Transverse colon (tissue), 4 donors: ENCODE data around the gene COL4A5. TPM values are rescaled to one million over a fixed set of nuclear protein-coding genes. Genes with fewer than 3 reads are reported as not detected.
A peak's percentile ranks its signal among the peaks of the same experiment; 100 is the strongest.

Experiments used
- DNase-seq: peaks from one replicate; pipeline ENCODE4 v3.0.0-alpha.2; 2019
- H3K27ac ChIP-seq, 4 donors: fragments of 200-600 bp; sonication (generic); 2 replicates each; pipeline ENCODE4 v1.5.1; 2016 to 2018; ENCODE audit warnings: inconsistent platforms in 4 of 4
- H3K27me3 ChIP-seq: fragments of 200-600 bp; sonication (generic); 2 replicates; pipeline ENCODE4 v1.5.1; 2017; ENCODE audit warnings: inconsistent platforms
- H3K36me3 ChIP-seq, 4 donors: fragments of 200-600 bp; sonication (generic); 2 replicates each; pipeline ENCODE4 v1.5.1; 2017 to 2019; ENCODE audit warnings: inconsistent platforms in 4 of 4
- H3K4me1 ChIP-seq, 4 donors: fragments of 200-600 bp; sonication (generic); 2 replicates each; pipeline ENCODE4 v1.5.1; 2017 to 2020; ENCODE audit warnings: inconsistent platforms in 4 of 4
- H3K4me3 ChIP-seq, 4 donors: fragments of 200-600 bp; sonication (generic); 1 replicate in 1 of 4; 2 replicates in 3 of 4; pipeline versions ENCODE4 v1.5.1 to v1.6.1; 2017 to 2019; ENCODE audit warnings: inconsistent platforms in 4 of 4
- H3K9me3 ChIP-seq, 2 donors: fragments of 200-600 bp; sonication (generic); 2 replicates each; pipeline ENCODE4 v1.5.1; 2017 to 2019; ENCODE audit warnings: inconsistent platforms in 2 of 2
- CTCF ChIP-seq, 5 experiments: fragments of 200-600 bp in 3 of 5; fragments of 450-650 bp in 2 of 5; sonication (generic) in 3 of 5; IDR thresholded peaks; 1 replicate in 2 of 5; 2 replicates in 3 of 5; pipeline ENCODE4 v1.5.1; 2016 to 2017; ENCODE audit warnings: antibody characterized with exemption in 5 of 5, inconsistent platforms in 3 of 5, mild to moderate bottlenecking in 2 of 5, moderate library complexity in 1 of 5
- EP300 ChIP-seq: sonication (generic); formaldehyde crosslinking; IDR thresholded peaks from one replicate; pipeline ENCODE4 v1.6.1; 2017; ENCODE audit warnings: antibody characterized with exemption, low read depth
- POLR2A ChIP-seq: fragments of 450-650 bp; IDR thresholded peaks from one replicate; pipeline ENCODE4 v1.6.1; 2016; ENCODE audit warnings: antibody characterized with exemption, mild to moderate bottlenecking, moderate library complexity
- POLR2AphosphoS5 ChIP-seq, 3 donors: sonication (generic); formaldehyde crosslinking; IDR thresholded peaks; one replicate each; pipeline ENCODE4 v1.6.1; 2016; ENCODE audit warnings: antibody characterized with exemption in 3 of 3
- WGBS, 2 donors: methylation state at CpG; one replicate each; pipeline ENCODE4 v1.1.5; 2018; ENCODE audit warnings: low coverage in 1 of 2; 5-methylcytosine and 5-hydroxymethylcytosine counted together
- in situ Hi-C, 4 donors: fragments of 200-750 bp; cut with MboI; loops; one replicate each; pipeline versions ENCODE4 v1.15.0 to v1.15.1; 2017; ENCODE audit warnings: low sequenced_read_pairs in 3 of 4, low pct_ligation_motif_present in 1 of 4, low pct_unique_long_range_greater_than_20kb in 1 of 4
- intact Hi-C: fragments of 100-400 bp; cut with DNase I; formaldehyde crosslinking; loops from one replicate; pipeline ENCODE4 v1.15.1; 2023; ENCODE audit warnings: low total_unique reads
- total RNA-seq, 4 donors: library from RNA; depleted of rRNA; stranded (reverse); fragments of >200 nt; gene quantifications; one replicate each; pipeline ENCODE4 v1.1.0, GENCODE V29; 2016

The COL4A5 gene
- total RNA-seq, 4 donors from 2014 or later: 0.75 to 8.1 (median 2.8) TPM

- WGBS, 2 donors: 31 to 43% methylated on average over 1 of the region's 1 CpG
- H3K9me3 ChIP-seq: no peaks in the 10 kb centered on the region
- no peak overlapping the region for H3K27ac ChIP-seq
- in situ Hi-C loops (no loop called here), intact Hi-C loops (no loop called here)
- DNase-seq: no peak
- H3K27me3 ChIP-seq: no peaks in the 10 kb centered on the region
- no peak overlapping the region for H3K4me3 ChIP-seq
- no peaks in the 10 kb centered on the region for H3K36me3 ChIP-seq
- no peaks in the 10 kb centered on the region for H3K4me1 ChIP-seq
- no peak for TF ChIP-seq CTCF (IDR thresholded peaks at IDR 0.05)
- no peak for TF ChIP-seq EP300
- no peak for TF ChIP-seq POLR2A
- TF ChIP-seq POLR2AphosphoS5 (IDR thresholded peaks at IDR 0.05): no peak
Observed at GRCh38 chrX:108426262-108426661, 13.4 kb upstream of the COL4A5 start.

- Histone ChIP-seq H3K27me3 (peaks cover 12% of the 10 kb centered on the region), H3K36me3 (no peaks in the 10 kb centered on the region), H3K27ac (no peak overlapping the region), H3K9me3 (no peaks in the 10 kb centered on the region), H3K4me1 (no peaks in the 10 kb centered on the region), H3K4me3 (no peak overlapping the region)
- DNase-seq: no peak
- TF ChIP-seq POLR2AphosphoS5 (IDR thresholded peaks at IDR 0.05) (no peak), EP300 (no peak), POLR2A (no peak), CTCF (IDR thresholded peaks at IDR 0.05) (no peak)
- intact Hi-C loops (no loop called here), in situ Hi-C loops (no loop called here)
- WGBS, 2 donors: 81 to 93% methylated on average over 3 to 5 of the region's 5 CpGs
Observed at GRCh38 chrX:108435261-108435660, 4.4 kb upstream of the COL4A5 start.

GRCh38 chrX:108437349-108438109, 2.1 kb upstream of the COL4A5 start:
- in situ Hi-C loops (no loop called here), intact Hi-C loops (no loop called here)
- DNase-seq: no peak
- H3K27ac ChIP-seq: no peak overlapping the region
- no peaks in the 10 kb centered on the region for H3K36me3 ChIP-seq
- 39% methylated on average over 20 of the region's 20 CpGs; no CpG with 5 or more reads in 1 of the 2 donors for WGBS, 2 donors
- peaks cover 12% of the 10 kb centered on the region for H3K27me3 ChIP-seq
- H3K9me3 ChIP-seq: no peaks in the 10 kb centered on the region
- TF ChIP-seq EP300 (no peak), POLR2A (no peak), POLR2AphosphoS5 (IDR thresholded peaks at IDR 0.05) (no peak), CTCF (IDR thresholded peaks at IDR 0.05) (no peak)
- no peak overlapping the region for H3K4me3 ChIP-seq
- H3K4me1 ChIP-seq: no peaks in the 10 kb centered on the region

- TF ChIP-seq POLR2A (no peak), CTCF (IDR thresholded peaks at IDR 0.05) (no peak), POLR2AphosphoS5 (IDR thresholded peaks at IDR 0.05) (no peak), EP300 (no peak)
- in situ Hi-C loops: no loop called here
- no peak for DNase-seq
Observed at GRCh38 chrX:108438110-108438623, 1.5 kb upstream of the COL4A5 start, which contains the start of gene COL4A6. COL4A6 (minus strand) TSS chrX:108438422; CDS start chrX:108438196, 226 bp downstream.

More at GRCh38 chrX:108438110-108438623, 1.5 kb upstream of the COL4A5 start, which contains the start of gene COL4A6:
- H3K9me3 ChIP-seq: no peaks in the 10 kb centered on the region
- H3K4me3 ChIP-seq: peak within 1 kb of the TSS in 1 of 4 donors; percentile 39
- WGBS, 2 donors: 46% methylated on average over 16 of the region's 16 CpGs; no CpG with 5 or more reads in 1 of the 2 donors
- no peaks in the 10 kb centered on the region for H3K4me1 ChIP-seq
- intact Hi-C loops: no loop called here
- no peak within 1 kb of the TSS for H3K27ac ChIP-seq
- H3K27me3 ChIP-seq: peaks cover 12% of the 10 kb centered on the region
- H3K36me3 ChIP-seq: no peaks in the 10 kb centered on the region
